NCI-H1694 (cell line): ENCODE results near the gene FAP.

Source experiments
- DNase-seq: peaks from one replicate; lab custom pipeline; 2025; lab: John Stamatoyannopoulos, UW

FAP gene

GRCh38 chr2:162242586-162243280 is 512 bp downstream of the FAP start:
- peak; percentile 10 for DNase-seq

- no peak for DNase-seq
These were observed 1.7 kb downstream of the FAP start for GRCh38 chr2:162241571-162241970.

GRCh38 chr2:162234620-162235462 is 8.4 kb downstream of the FAP start:
- no peak for DNase-seq

DNA sequence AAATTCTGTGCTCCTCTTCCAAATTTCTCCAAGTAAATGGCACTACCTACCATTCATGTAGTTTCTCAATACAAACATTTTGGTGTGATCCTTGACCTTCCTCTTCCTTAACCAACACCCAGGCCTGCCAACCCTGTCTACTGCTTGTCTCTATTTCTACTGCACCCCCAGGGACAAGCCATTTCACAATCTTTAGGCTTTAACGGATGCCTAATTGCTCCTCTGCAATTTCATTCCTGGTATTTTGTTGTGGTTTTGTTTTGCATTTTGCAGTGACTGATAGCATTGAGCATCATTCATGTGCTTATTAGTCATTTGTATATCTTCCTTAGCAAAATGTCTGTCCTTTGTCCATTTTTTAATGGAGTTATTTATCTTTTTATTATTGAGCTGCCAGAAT is 10.0 kb downstream of the FAP start:
- no peak for DNase-seq

DNA sequence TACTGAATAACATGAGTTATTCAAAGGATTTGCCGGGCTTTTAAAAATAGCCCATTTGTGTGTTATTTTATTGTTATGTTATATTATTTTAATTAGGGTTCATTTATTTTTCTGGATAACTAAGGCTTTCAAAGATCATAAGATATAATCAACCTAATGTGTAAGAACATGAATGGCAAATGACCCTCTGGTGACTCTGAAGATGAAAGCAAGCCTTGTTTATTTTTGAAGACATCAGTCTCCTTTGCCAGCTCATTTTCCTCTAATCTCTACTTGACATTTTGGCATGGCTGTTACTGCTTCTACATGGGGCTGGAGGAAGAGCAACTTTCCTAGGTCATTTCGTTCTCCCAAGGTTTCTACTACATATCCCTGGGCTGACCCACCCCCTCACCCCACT is 10.6 kb downstream of the FAP start:
- DNase-seq: no peak

GRCh38 chr2:162232027-162232426 is 11.2 kb downstream of the FAP start:
- no peak for DNase-seq

DNA sequence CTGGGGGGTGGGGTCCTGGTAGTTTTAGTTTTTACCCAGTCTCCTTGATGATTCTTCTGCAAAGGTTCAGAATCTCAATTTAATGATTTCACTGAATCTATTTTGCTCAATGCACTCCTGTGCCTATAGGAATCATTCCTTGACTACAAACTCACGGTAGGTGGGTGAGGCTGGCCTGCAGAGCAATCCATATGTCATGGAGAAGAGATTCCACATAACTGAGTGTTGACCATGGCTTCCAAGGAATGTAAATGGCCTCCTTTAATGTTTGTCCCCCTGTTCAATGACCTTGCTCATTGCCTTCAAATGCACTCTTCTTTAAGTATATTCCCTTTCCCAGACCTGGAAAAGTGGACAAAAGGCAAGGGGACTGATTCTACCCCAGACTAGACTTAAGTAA is 12.5 kb downstream of the FAP start:
- no peak for DNase-seq

DNA sequence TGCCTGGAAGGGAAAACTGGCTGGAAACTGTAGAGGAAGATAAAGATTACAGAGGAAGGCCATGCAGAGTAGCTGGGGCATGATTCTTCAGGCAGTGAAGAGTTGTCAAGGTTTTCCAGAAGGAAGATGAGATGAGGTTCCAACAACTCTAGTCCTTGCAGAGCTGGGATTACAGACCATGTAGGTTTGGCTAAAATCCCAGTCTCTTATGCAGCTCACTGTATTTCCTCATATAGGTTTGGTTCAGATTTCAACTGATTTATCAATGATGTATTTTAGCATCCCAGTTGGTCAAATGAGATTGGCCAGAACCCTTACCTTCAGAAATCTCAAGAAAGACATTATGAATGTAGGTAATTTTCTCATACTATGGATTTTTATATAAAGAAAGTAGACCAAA is 16.4 kb downstream of the FAP start:
- no peak for DNase-seq

GRCh38 chr2:162221064-162221463 is 22.2 kb downstream of the FAP start:
- DNase-seq: no peak

GRCh38 chr2:162220368-162220767 is 22.9 kb downstream of the FAP start:
- no peak for DNase-seq

GRCh38 chr2:162219426-162219825 is 23.8 kb downstream of the FAP start:
- no peak for DNase-seq

DNA sequence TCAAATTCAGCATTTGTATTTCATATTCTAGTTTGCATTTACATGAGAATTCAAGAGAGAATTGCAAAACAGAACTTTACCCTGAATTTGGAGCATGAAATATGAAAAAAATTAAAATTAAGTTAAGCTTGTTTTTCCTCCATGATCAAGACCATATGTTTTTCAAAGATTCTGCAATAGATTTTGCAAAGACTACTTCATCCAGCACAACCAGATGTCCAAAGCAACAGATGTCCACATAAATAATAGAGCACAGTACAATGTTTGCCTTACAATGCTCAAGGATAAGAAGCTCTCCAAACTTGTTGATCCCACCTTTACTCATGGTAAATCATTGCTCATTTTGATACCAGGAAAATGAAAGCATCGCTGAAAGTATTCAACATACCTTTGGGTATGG is 25.6 kb downstream of the FAP start:
- DNase-seq: no peak

- DNase-seq: no peak
These were observed 28.1 kb downstream of the FAP start for GRCh38 chr2:162215162-162215561.

DNA sequence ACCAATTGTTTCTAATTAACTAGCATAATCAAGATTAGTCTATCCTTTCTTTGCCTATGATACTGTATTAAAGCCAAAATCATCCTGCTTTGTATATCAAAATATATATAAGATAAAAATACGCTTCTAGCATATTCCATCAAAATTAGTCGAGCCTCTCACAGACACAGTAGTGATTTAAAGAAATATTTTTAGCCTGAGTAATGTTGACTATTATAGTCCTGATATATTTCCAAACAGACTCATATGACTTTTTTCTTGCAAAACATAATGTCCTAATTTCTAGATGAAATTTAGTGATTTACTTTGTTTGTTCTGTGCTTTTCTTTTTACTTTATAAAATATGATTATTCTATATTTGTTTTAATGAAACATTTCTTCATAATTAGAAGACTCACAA is 30.9 kb downstream of the FAP start:
- no peak for DNase-seq

DNA sequence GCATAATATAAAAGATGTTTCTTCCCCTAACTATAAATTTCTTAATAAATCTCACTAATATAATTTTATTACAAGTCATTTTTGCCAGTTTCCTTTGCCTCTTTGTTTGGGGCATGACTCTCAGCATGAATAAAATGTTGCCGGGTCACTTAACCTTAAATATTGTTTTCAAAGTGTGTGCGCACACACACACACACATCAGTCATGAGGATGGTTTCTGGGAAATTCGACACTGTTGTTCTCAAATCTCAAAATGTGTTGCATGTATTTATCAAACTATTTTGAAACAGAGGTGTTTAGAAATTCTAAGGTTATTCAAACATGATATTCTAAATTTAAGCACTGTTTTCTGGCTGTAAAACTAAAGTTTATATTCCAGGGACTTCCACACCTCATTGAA is 31.5 kb downstream of the FAP start:
- DNase-seq: no peak

DNA sequence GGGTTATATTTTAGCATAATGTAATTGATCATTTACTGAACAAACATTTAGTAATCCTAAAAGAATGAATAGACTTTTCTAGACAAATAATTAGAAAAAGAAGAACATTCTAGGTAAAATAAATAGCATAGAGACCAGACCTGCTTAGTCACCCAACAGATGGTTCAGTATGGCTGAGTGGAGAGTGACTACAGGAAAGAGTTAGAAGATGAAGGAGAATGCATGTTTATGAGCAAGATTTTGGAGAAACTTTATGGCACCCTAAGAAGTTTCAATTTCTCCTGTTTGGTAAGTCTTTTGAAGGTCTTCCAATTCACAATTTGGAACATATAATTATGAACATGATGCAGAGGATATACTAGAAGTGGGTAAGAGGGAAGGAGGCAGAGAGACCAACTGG is 32.9 kb downstream of the FAP start:
- no peak for DNase-seq

GRCh38 chr2:162202203-162202602 is 41.0 kb downstream of the FAP start:
- no peak for DNase-seq

- DNase-seq: no peak
These were observed 42.6 kb downstream of the FAP start for GRCh38 chr2:162200636-162201035.

- no peak for DNase-seq
These were observed 43.3 kb downstream of the FAP start for GRCh38 chr2:162199913-162200312.

DNA sequence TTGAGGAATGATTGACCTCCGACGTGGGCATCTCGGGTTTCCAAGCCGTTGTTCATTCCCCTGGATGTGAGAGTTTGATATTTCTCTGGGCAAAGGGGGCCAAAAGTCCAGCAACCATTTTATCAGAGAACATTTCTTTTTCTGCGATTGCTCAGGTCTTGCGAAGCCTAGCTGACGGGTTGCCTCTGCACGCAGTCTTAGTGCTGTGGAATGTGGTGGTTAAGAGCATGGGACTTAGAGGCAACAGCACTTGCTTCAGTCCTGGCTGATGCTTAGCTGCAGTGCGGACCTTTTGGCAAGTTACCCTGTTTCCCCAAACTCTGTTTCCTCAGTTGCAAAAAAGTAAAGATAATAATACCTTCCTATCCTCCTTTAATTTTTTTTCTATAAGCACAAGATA is 45.0 kb downstream of the FAP start:
- no peak for DNase-seq

DNA sequence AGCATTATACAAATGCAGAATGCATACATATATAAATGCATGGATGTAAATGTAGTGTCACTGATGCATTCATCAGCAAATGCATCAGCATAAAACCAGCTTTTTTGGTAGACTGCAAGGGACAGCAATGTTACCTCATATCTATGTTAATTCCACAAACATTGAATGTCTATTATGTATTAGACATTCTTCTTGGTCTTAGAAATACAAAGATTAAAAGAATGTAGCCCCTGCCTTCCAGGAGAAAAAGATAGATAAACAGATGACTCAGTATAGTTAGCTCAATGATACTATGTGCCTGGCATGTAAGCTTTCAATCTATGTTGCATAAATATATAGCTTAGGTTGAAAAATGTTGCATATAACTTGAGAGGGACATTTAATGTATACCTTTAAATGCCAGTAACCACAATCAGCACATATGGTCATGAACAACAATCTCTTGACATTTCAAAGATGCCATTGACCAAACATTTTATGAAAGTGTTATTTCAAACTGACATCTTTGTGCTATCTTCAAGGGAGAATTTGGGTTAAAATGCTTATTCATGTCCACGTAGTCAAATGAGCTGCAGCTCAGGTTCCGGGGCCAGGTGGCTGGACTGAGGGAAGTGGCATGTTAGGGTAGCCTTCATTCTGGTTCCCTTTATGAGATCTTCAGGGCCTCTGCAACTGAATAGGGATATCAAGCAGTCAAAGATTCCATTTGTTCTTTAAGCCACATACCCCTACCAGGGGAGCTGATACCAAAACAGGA is 46.0 kb downstream of the FAP start:
- no peak for DNase-seq

DNA sequence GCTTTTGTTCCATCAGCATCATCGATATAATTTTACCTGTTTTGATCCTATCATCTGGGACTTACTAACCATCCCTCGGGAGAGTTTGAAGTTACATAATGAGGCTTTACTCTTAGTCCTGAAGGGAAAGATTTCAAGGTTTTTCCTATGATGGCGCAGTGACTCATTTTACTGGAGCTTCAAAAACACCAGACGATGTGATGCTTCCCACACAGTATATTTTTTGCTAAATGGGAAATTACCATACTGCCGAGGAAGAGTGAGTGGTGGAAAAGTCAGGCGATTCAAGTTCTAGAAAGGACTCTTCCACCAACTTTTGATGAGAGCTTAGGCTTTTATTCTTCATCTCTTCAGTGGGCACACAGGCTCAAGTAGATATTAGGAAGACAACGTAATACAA is 46.6 kb downstream of the FAP start:
- no peak for DNase-seq

DNA sequence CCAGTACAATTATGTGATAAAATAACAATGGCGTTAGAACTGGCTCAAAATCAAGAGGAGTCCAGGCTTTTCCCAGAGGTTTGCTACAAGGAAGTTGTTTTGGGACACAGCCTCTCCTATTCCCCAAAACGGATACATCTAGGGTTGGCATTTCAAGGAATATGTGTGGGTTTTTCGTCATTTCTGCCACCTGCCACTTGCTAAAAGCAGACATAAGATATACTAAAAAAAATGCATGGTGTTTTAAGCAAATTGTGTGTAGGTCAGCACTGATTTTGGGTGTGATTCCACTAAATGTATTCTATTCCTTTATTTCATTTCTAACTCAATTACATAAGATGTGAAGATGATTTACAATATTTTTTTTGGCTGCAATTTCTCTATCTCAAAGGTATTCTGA is 54.8 kb downstream of the FAP start:
- no peak for DNase-seq
